SIG-M5 (cell line): ENCODE measurements around the gene WTIP.
"Not testable (repeated sequence)": the region's sequence is repeated elsewhere in the genome, so short reads cannot be mapped to it uniquely, and the experiment has no call there.

Experiments used
- DNase-seq: peaks from one replicate; lab custom pipeline; 2025; lab: John Stamatoyannopoulos, UW

The WTIP gene

GRCh38 chr19:34504273-34504808, 22.8 kb downstream of the WTIP start:
- no peak for DNase-seq

GRCh38 chr19:34504809-34505291, 23.3 kb downstream of the WTIP start:
- DNase-seq = no peak

- no peak for DNase-seq
Observed at GRCh38 chr19:34505321-34506025, 23.9 kb downstream of the WTIP start.

- DNase-seq = no peak
Observed at GRCh38 chr19:34506026-34506370, 24.4 kb downstream of the WTIP start.

GRCh38 chr19:34507414-34508067, 26.0 kb downstream of the WTIP start:
- no peak for DNase-seq

- no peak for DNase-seq
Observed at GRCh38 chr19:34508540-34508939, 27.0 kb downstream of the WTIP start.

- DNase-seq = not testable (repeated sequence)
Observed at GRCh38 chr19:34510904-34511303, 29.3 kb downstream of the WTIP start.

- no peak for DNase-seq
Observed at GRCh38 chr19:34512254-34512822, 30.8 kb downstream of the WTIP start.

- no peak for DNase-seq
Observed at GRCh38 chr19:34513767-34514166, 32.2 kb downstream of the WTIP start.

GRCh38 chr19:34519602-34520001, 38.0 kb downstream of the WTIP start:
- no peak for DNase-seq

GRCh38 chr19:34523408-34523807, 41.9 kb downstream of the WTIP start:
- no peak for DNase-seq

GRCh38 chr19:34525001-34525400, 43.4 kb downstream of the WTIP start:
- no peak for DNase-seq

GRCh38 chr19:34534206-34534605, 52.6 kb downstream of the WTIP start:
- DNase-seq = no peak

GRCh38 chr19:34539396-34539795, 57.8 kb downstream of the WTIP start:
- DNase-seq = no peak

- DNase-seq = no peak
Observed at GRCh38 chr19:34540811-34541557, 59.4 kb downstream of the WTIP start.

- DNase-seq = no peak
Observed at GRCh38 chr19:34549833-34550232, 68.3 kb downstream of the WTIP start.

- no peak for DNase-seq
Observed at GRCh38 chr19:34555447-34555846, 73.9 kb downstream of the WTIP start.

GRCh38 chr19:34556488-34556887, 74.9 kb downstream of the WTIP start:
- no peak for DNase-seq

GRCh38 chr19:34559045-34559444, 77.5 kb downstream of the WTIP start:
- DNase-seq = no peak

GRCh38 chr19:34560229-34560628, 78.7 kb downstream of the WTIP start:
- DNase-seq = no peak
